Measurements from ENCODE around the gene USP3.
"Not testable (repeated sequence)": the region's sequence is repeated elsewhere in the genome, so short reads cannot be mapped to it uniquely, and the experiment has no call there.

Gene USP3

GRCh38 chr15:63481105-63481810, 23.1 kb upstream of the USP3 start:
- DNase-seq, result no peak
- Histone ChIP-seq H3K36me3 (no peaks in the 10 kb centered on the region), H3K4me3 (ENCODE audit: low read depth, low read length) (no peak overlapping the region), H3K27me3 (no peaks in the 10 kb centered on the region), H3K4me1 (no peaks in the 10 kb centered on the region), H3K9me3 (no peaks in the 10 kb centered on the region)
- TF ChIP-seq, protein P1, sequence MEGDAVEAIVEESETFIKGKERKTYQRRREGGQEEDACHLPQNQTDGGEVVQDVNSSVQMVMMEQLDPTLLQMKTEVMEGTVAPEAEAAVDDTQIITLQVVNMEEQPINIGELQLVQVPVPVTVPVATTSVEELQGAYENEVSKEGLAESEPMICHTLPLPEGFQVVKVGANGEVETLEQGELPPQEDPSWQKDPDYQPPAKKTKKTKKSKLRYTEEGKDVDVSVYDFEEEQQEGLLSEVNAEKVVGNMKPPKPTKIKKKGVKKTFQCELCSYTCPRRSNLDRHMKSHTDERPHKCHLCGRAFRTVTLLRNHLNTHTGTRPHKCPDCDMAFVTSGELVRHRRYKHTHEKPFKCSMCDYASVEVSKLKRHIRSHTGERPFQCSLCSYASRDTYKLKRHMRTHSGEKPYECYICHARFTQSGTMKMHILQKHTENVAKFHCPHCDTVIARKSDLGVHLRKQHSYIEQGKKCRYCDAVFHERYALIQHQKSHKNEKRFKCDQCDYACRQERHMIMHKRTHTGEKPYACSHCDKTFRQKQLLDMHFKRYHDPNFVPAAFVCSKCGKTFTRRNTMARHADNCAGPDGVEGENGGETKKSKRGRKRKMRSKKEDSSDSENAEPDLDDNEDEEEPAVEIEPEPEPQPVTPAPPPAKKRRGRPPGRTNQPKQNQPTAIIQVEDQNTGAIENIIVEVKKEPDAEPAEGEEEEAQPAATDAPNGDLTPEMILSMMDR (IDR thresholded peaks at IDR 0.05; ENCODE audit: low read depth, low read length), result no peak

- no peak for DNase-seq
- Histone ChIP-seq H3K36me3 (no peaks in the 10 kb centered on the region), H3K27me3 (no peaks in the 10 kb centered on the region), H3K9me3 (no peaks in the 10 kb centered on the region), H3K4me3 (ENCODE audit: low read depth, low read length) (no peak overlapping the region), H3K4me1 (no peaks in the 10 kb centered on the region)
- TF ChIP-seq, protein P1 (IDR thresholded peaks at IDR 0.05; ENCODE audit: low read depth, low read length), result no peak
These were observed 21.5 kb upstream of the USP3 start for GRCh38 chr15:63482874-63483323.

DNA sequence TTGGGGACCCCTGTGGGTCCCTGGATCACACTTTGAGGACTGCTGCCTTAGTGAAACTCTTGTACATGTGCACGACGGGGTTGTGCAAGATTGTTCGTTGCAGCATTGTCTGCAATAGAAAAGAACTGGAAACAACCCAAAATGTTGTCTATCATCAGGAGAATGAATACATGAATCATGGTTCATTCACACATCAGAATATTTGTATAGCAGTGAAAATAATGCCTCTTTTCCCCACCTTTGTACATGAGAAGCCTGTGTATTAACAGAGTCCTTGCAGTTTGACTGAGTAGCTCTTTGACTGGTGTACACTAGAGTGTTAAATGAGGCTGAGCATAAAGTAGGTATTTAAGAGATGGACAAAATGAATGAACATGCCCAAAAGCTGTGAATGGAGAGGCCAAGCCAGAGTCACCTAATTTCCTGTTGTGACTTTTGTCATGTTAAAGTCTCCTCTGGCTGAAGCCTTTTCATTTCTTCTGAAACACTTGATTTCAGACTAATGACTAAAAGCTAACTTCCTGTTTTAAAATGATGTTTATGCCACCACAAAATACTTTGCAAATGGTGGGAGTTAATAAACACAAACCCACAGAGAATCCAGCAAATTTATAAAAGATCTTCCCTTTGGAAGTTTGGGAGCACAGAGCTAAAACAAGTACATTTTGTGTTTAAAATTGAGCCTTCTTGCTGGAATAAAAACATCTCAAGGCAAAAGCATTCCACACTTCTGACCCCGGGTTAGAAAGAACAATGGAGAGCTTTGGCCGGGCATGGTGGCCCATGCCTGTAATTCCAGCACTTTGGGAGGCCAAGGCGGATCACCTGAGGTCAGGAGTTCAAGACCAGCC, 20.6 kb upstream of the USP3 start:
- TF ChIP-seq, protein P1 (IDR thresholded peaks at IDR 0.05; ENCODE audit: low read depth, low read length), result no peak
- Histone ChIP-seq H3K4me1 (no peaks in the 10 kb centered on the region), H3K4me3 (ENCODE audit: low read depth, low read length) (no peak overlapping the region), H3K27me3 (no peaks in the 10 kb centered on the region), H3K9me3 (no peaks in the 10 kb centered on the region), H3K36me3 (no peaks in the 10 kb centered on the region)
- DNase-seq, result no peak

DNA sequence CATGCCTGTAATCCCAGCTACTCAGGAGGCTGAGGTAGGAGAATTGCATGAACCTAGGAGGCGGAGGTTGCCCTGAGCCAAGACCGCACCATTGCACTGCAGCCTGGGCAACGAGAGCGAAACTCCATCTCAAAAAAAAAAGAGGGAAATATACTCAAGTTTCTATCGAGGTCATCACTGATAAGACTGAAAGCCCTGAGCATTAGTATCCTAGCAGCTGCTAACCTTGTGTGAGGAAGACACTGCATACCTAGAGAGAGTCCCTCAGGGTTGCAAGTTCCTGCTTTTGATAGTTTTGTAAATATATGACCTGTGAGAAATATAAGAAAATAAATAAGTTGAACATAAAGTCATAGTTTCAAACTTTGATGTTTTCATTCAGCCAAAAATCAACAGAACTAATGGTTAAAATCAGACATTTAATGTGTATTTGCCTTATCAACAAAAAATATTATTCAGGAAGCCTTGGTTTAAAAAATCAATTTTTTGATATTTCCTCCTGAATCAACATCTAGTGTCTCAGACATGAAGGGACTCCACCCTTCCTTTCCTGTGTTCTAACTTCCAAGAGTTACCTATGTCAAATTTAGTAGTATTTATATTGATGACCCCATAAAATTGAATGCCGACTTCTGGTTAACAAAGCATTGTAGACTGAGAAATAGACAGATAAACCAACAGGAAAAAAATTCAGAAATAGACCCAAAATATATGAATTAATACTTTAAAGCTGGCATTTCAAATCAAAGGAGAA, 19.8 kb upstream of the USP3 start:
- no peak for DNase-seq
- Histone ChIP-seq H3K9me3 (no peaks in the 10 kb centered on the region), H3K36me3 (no peaks in the 10 kb centered on the region), H3K4me1 (no peaks in the 10 kb centered on the region), H3K4me3 (ENCODE audit: low read depth, low read length) (no peak overlapping the region), H3K27me3 (no peaks in the 10 kb centered on the region)
- TF ChIP-seq, protein P1 (IDR thresholded peaks at IDR 0.05; ENCODE audit: low read depth, low read length), result no peak

DNA sequence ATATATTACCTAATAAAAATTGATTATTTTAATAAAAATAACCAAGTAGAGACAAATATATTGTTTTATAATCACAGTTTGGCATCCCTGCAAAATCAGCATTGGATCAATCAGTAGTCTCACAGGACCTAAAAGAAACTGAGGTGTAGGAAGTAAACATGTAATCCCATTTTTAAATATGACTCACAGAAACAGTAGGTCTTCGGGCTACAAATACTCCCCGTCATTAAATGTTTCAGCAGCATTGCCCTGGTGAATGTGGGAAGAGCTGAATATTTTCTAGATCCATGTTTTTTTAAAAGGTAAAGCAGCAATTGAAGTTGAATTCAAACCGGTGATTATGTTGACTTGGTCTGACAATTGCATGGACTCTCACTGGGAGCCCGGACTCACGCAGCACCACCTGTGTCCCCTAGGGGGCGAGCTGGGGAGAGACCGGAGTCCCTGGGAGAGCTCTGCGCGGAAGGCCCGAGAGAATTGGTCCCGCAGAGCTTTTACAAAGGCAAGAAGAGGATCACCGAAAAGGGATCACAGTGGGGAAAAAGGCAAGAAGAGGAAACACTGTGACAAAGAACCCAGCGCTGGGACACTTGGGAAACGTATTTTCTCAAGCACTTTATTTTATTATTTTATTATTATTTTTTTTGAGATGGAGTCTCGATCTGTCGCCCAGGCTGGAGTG, 17.2 kb upstream of the USP3 start:
- Histone ChIP-seq H3K4me1 (no peaks in the 10 kb centered on the region), H3K27me3 (no peaks in the 10 kb centered on the region), H3K36me3 (no peaks in the 10 kb centered on the region), H3K4me3 (ENCODE audit: low read depth, low read length) (no peak overlapping the region), H3K9me3 (no peaks in the 10 kb centered on the region)
- peak; percentile 89 for DNase-seq
- TF ChIP-seq, protein P1 (IDR thresholded peaks at IDR 0.05; ENCODE audit: low read depth, low read length), result peak; percentile 98

DNA sequence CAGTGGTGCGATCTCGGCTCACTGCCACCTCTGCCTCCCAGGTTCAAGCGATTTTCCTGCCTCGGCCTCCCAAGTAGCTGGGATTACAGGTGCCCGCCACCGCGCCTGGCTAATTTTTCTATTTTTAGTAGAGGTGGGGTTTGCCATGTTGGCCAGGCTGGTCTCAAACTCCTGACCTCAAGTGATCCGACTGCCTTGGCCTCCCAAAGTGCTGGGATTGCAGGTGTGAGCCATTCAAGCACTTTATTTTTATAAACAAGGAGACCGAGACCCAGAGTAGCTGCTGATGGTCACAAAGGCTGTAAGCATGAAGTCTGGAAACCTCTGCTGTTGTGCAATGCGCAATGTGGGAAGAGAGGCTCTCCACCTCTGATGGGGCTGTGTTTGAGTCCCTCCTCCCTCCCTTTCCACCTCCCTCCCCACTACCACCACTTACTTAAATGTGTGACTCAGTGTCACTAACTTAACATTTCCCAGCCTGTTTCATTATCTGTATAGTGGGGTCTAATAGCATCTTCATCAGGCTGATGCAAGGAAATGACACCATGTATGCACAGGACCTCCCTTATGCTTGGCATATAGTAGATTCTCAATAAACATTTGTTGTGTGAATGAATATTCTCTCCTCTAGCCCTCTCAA, 16.5 kb upstream of the USP3 start:
- H3K4me3 ChIP-seq (ENCODE audit: low read depth, low read length); H3K36me3 ChIP-seq; DNase-seq; H3K27me3 ChIP-seq; H3K9me3 ChIP-seq; H3K4me1 ChIP-seq: not testable (repeated sequence)

Data from BE2C (cell line).